ENCODE measurements around the gene ASIC4. TPM values are rescaled to one million over a fixed set of nuclear protein-coding genes. Genes with fewer than 3 reads are reported as not detected.

The ASIC4 gene
- total RNA-seq, 1 donor from 2014 or later, result 0.15 TPM

- peaks cover 28% of the 10 kb centered on the region for H3K4me1 Mint-ChIP-seq (ENCODE audit: low read depth)
- no peak for TF ChIP-seq CTCF (IDR thresholded peaks at IDR 0.05)
- peak overlapping the region; percentile 9 for H3K4me3 Mint-ChIP-seq (ENCODE audit: unreplicated experiment)
- H3K27me3 Mint-ChIP-seq (ENCODE audit: low read depth), result no peaks in the 10 kb centered on the region
- no peak overlapping the region for H3K27ac Mint-ChIP-seq (ENCODE audit: unreplicated experiment)
- no peaks in the 10 kb centered on the region for H3K9me3 Mint-ChIP-seq (ENCODE audit: low read depth)
- DNase-seq (ENCODE audit: low spot score), result no peak
- H3K36me3 Mint-ChIP-seq (ENCODE audit: low read depth), result peaks cover 15% of the 10 kb centered on the region
These were observed 24.2 kb downstream of the ASIC4 start for GRCh38 chr2:219538504-219538951.

GRCh38 chr2:219538956-219539788 lies 24.9 kb downstream of the ASIC4 start:
- TF ChIP-seq CTCF (IDR thresholded peaks at IDR 0.05), result no peak
- DNase-seq (ENCODE audit: low spot score), result no peak
- Mint-ChIP-seq H3K9me3 (ENCODE audit: low read depth) (no peaks in the 10 kb centered on the region), H3K4me3 (ENCODE audit: unreplicated experiment) (peak overlapping the region; percentile 9), H3K27ac (ENCODE audit: unreplicated experiment) (no peak overlapping the region), H3K27me3 (ENCODE audit: low read depth) (no peaks in the 10 kb centered on the region), H3K36me3 (ENCODE audit: low read depth) (peaks cover 15% of the 10 kb centered on the region), H3K4me1 (ENCODE audit: low read depth) (peaks cover 30% of the 10 kb centered on the region)

- peaks cover 15% of the 10 kb centered on the region for H3K36me3 Mint-ChIP-seq (ENCODE audit: low read depth)
- peaks cover 38% of the 10 kb centered on the region for H3K4me1 Mint-ChIP-seq (ENCODE audit: low read depth)
- TF ChIP-seq CTCF (IDR thresholded peaks at IDR 0.05), result no peak
- no peaks in the 10 kb centered on the region for H3K9me3 Mint-ChIP-seq (ENCODE audit: low read depth)
- no peak overlapping the region for H3K4me3 Mint-ChIP-seq (ENCODE audit: unreplicated experiment)
- no peaks in the 10 kb centered on the region for H3K27me3 Mint-ChIP-seq (ENCODE audit: low read depth)
- H3K27ac Mint-ChIP-seq (ENCODE audit: unreplicated experiment), result no peak overlapping the region
- DNase-seq (ENCODE audit: low spot score), result no peak
These were observed 25.8 kb downstream of the ASIC4 start for GRCh38 chr2:219539926-219540678.

GRCh38 chr2:219540784-219541504 lies 26.7 kb downstream of the ASIC4 start:
- no peak overlapping the region for H3K4me3 Mint-ChIP-seq (ENCODE audit: unreplicated experiment)
- H3K36me3 Mint-ChIP-seq (ENCODE audit: low read depth), result peaks cover 15% of the 10 kb centered on the region
- H3K9me3 Mint-ChIP-seq (ENCODE audit: low read depth), result no peaks in the 10 kb centered on the region
- TF ChIP-seq CTCF (IDR thresholded peaks at IDR 0.05), result no peak
- H3K4me1 Mint-ChIP-seq (ENCODE audit: low read depth), result peaks cover 38% of the 10 kb centered on the region
- no peak for DNase-seq (ENCODE audit: low spot score)
- no peaks in the 10 kb centered on the region for H3K27me3 Mint-ChIP-seq (ENCODE audit: low read depth)
- no peak overlapping the region for H3K27ac Mint-ChIP-seq (ENCODE audit: unreplicated experiment)

Data from chondrocyte (in vitro differentiated cells).